NCI-H345 (cell line): ENCODE results near the gene IL4I1.
A peak's percentile ranks its signal among the peaks of the same experiment; 100 is the strongest.

Source experiments
- DNase-seq: peaks from one replicate; lab custom pipeline; 2025; lab: John Stamatoyannopoulos, UW

Gene IL4I1

DNA sequence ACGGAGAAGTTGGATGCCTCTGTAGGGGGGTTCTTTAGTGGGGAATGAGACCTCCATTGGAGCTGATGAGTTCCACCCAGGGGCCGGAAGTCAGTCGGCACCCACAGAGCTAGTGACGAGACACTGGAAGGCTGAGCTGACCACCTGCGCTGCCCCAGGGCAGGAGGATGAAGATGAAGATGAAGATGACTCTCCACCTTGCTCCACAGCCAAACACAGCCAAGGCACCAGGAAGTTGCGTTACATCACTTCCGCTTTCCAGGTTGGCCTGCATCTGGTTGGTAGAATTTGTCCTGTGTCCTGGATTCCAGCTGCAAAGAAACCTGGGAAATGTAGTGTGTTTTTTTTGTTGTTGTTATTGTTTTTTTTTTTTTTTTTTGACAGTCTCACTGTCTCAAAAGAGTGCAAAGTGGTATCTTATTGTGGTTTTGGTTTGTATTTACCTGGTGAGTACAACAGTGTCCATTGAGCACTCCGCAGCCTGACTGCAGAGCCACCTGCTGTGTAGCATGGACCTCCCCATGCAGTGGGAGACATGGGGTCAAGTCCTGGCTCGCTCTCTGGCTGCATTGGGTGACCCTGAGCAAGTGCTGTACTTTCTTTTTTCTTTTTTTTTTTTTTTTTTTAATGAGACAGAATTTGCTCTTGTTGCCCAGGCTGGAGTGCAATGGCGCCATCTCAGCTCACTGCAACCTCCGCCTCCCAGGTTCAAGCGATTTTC is 17.3 kb downstream of the IL4I1 start:
- DNase-seq, result no peak

DNA sequence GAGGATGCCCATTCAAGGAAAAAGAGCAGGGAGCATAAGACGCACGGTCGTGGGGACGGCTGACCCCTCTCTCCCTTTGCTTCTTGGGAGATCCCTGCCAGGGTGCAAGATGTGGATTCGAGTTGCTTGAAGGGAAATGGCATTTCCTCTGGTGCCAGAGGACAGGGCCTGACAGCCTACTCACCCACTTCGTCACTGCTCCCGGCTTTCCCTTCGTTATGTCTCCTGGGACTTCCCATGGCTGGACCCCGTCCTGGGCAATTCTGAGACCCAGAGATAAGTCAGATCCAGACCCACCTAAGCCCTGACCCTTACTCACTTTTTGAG is 18.0 kb downstream of the IL4I1 start:
- no peak for DNase-seq

DNA sequence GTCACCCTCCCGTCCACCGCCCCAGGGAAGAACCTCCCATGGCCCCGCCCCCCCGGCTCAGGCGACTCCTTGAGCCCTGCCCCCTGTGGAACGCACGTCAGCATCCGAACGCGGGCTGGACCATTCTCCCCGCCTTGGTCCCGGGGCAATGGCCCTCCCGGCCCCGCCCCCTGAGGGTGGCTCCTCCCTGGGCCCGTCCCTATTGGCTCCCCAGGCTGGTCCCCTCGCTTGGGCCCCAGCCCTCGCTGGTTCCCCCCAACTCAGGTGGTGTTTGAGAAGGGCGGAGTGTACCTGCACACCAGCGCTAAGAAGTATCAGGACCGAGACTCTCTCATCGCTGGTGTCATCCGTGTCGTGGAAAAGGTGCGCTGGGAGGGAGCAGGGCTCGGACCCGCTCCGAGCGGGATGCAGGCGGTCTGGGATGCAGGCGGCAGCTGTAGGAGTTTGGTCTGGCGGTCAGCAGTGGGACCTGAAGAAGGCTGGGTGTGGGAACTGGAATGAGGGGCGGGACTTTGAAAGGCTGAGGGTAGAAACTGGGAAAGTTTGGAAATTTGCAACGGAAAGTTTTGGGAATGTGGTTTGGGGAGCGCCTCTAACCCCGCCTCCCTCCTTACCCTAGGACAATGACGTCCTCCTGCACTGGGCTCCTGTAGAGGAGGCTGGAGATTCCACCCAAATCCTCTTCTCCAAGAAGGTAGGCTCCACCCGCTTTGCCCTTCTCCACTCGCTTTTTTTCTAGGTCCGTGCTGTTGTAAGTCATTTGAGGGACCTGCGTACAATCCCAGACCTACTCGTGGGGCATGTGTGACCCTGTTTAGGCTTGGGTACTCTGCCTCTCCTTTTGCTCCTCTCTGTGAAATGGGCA is 18.6 kb downstream of the IL4I1 start:
- peak; percentile 92 for DNase-seq

DNA sequence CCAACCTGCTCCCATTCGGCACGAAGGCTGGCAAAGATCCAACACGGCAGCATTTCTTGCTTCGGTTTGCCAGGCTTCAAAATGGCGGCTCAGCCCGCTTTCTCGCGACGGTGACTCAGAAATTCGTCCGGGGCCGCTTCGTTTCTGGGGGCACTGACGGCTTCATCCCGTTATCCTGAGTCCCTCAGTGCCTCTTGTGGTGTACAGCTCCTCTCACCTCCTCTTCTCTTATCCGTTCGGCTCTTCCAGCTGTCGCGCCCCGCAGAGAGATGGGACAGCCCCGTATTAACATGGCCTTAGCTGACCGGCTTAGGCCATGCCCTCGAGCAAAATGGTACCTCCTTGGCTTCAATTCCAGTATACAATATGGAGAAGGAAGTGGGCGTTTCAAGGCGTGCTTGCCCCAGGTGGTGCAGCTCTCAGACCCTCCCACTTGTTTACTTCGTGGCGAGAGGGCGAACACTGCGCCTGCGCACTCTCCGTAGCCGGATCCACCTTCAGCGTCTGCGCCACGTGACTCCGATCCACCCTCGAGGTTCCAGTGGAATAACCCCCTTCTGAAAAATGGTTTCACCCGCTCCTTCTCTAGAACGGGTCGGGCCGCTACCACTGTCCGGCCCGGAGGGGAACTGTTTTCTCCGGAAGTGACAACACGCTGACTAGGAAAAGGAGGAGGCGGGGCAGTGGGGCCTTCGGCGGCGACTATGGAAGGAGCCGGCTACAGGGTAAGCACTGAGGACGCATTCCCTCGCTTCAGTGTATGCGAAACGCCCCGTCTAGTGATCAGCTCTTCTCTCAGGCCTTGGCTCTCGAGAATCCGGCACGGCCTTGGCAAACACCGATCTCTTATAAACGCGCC is 19.4 kb downstream of the IL4I1 start, which contains the start of the genes AKT1S1 and TBC1D17:
Gene AKT1S1, minus strand, starts transcription at position 336 of the 859 bp plus-strand sequence. CDS start 4,060 bp downstream, outside the sequence.
Gene TBC1D17, plus strand, starts transcription at position 683 of the 859 bp plus-strand sequence. Its CDS starts 22 bp downstream, at position 705.
- peak; percentile 99 for DNase-seq

DNA sequence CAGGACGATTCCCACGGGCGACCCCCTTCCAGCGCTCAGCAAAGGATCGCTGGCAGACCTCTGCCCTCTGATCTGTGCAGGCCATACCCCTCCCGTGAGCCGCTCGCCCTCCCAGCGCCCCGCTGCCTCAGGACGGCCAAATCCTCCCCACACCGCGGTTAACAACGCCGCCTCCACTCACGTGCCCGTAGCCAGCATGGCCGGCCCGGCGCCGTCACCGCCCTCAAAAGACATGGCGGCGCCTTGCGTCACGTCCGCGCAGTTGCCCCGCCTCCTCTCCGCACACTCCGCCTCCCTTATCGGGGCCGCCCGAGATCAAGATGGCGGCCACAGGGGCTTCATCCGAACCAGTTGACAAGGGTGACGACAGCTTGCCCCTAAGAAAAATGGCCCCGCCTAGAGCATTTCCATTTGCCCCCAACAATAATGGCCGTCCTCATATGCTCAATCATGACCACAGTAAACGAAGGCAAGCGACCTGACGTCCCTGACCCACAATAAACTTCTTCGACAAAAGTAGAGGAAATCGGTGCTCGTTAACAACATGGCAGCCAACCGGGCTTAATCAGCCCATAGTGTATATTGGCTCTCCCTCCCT is 20.2 kb downstream of the IL4I1 start:
- DNase-seq, result peak; percentile 95

DNA sequence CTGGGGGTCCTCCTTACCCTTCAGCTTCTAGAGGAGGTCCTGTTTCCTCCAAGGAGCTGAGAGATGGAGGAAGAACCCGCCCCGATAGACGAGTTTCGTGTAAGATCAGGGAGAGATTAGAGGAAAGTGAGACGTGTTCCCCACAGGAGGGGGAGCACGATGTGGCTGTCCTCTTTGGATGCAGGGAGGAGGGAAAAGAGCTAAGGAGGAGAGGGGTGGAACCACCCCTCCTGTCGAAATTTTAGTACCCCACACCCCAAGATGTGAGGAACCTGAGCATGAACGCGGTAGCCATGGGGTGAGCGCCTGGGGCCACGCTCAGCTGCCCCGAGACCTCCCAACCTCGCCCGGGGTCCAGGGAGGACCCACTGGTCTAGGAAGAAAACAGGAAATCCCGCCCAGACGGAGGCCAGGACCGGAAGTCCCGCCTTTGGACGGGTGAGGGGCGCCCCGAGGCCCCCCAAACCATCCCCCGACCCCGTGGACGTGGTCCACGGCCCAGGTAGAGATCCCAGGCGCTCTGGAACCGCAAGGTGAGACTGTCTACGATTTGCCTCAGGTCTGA is 20.7 kb downstream of the IL4I1 start:
- DNase-seq, result peak; percentile 32

DNA sequence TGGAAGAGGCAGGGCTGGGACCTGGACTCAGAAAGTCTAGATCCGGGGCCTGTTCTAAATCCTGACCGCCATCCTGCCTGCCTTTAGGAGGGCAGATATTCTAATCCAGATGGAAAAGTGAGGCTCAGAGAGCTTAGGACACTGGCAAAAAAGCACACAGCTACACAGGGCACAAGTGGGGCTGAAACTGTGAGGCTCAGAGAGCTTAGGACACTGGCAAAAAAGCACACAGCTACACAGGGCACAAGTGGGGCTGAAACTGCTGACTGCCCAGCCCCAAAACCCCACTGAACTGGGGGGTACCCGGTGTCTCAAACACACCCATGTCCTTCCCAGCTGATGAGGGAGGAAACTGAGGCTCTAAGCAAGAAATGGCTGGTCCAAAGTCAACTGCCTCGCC is 21.5 kb downstream of the IL4I1 start:
- no peak for DNase-seq

DNA sequence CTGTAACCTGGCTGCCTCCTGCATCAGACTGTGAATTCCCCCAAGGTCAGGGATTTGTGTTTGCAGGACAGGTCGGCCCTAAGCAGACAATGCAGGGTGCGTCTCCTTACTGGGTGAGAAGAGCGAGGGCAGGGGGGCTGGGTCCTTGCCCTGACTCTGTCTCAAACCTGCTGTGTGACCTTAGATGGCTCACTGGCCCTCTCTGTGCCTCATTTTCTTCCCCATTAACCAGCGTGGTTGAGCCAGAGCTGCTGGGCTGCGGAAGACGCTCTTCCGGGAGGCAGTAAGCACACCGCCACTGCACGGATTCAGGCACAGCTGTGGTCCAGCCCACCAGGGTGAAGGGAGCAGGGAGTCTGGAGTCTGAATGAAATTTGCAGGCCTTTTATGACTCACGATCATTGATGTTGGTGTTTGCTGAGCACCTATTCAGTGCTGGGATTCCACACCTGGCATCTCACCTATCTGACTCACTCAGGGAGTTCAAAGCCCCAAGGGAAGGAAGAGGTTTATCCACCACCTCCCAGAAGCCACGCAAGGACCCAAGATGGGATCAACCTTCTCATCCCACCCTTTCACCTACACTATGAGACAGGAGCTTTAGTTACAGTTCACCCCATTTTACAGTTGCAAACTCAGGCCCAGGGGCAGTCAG is 22.1 kb downstream of the IL4I1 start:
- no peak for DNase-seq

DNA sequence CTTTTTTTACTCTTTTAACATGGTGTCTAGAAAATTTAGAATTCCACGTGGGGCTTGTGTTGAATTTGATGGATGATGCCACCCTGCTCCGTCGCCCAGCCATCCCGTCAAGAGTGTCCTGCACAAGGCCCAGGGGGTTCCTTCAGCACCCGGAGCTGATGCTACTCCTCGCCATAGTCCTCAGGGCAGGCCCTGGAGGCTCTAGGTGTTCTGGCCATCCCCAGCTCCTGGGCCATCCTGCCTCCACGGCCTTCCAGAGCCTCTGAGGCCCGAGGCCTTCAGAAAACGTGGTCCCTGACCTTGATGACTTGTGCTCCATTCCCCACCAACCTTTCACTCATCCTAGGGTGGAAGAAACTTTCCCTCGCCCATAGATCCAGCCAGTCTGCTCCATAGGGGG is 22.9 kb downstream of the IL4I1 start:
- DNase-seq, result no peak

DNA sequence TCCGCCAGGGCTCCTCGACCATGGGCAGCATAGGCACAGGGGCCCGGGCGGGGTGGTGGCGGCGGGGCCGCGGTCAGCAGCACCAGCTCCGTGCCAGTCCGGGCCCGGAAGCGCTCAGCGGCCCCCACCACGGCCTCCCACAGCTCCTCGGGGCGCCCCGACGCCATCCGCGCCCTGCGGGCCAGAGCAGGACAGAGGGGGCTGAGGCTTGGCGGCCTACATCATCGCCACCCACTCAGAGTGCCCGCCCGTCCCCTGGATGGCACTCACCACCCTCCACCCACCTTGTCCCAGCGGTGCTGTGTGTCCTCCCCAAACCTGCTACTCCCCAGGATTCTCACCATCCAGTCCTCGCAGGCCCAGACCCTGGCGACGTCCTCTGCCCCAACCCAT is 23.6 kb downstream of the IL4I1 start:
- no peak for DNase-seq

DNA sequence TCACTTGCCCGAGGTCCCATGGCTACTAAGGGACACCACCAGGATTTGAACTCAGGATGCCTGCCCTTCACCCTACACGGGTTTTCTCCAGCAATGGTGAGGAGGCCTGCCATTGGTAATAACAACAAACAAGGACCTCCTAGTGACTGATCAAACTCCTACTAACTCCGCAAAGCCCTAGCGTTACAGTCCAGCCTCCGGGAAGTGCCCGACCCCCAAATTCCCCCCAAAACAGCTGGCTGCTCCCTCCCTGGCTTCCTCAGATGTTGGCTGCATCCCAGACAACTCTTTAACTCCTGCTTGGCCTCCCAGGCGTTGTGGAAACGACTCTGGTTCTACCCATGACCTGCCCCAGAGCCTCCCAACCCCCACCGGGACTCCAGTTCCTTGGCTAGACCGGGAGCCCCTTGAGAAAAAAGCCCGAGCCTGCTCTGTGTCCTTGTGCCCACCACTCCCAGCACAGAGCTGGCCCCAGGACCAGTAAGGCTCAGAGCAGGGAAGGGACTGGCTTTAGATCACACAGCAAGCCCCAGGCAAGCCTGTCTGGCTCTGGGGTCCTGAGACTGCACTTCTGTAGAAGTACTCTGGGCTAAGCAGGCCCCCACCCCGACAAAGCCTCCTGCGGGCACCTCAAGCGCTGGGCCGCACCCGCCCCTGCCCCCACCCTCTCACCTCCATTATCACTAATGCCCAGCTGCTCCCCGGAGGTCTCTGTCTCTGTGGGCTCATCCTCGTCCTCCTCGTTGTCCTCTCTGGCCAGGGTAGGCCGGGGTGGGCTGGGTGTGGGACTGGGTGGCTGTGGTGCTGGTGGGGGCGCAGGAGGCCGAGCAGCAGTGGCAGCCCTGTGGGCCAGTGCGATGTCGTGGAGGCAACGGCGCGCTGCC is 24.2 kb downstream of the IL4I1 start:
- DNase-seq, result no peak

DNA sequence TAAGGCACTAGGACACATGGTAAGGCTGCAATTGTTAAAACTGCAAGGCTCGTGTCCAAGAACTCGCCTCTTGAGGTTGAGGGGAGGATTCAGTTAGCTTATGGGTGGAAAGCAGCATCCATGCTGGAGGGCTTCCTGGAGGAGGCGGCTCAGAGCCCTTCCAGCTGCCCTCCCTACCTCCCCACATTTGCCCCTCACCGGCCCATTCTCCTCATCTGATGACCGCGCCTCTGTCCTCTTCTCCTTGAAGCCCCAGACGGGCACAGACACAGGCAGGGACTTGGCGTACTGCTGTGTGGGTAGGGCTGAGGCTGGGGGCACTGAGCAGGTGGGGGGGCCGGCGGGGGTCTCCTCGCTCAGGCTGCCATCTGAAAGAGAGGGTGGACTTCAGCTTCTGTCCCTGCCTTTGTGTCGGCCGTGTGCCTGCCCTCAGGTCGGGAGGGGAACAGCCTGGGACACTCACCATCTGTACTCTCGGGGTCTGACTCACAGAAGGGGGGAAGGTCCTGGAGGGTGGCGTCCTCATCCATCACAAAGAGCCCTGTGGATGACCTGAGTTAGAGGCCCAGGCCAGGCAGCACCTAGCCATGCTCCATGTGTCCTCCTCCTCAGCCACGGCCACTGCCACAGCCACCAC is 25.2 kb downstream of the IL4I1 start:
- DNase-seq, result no peak

DNA sequence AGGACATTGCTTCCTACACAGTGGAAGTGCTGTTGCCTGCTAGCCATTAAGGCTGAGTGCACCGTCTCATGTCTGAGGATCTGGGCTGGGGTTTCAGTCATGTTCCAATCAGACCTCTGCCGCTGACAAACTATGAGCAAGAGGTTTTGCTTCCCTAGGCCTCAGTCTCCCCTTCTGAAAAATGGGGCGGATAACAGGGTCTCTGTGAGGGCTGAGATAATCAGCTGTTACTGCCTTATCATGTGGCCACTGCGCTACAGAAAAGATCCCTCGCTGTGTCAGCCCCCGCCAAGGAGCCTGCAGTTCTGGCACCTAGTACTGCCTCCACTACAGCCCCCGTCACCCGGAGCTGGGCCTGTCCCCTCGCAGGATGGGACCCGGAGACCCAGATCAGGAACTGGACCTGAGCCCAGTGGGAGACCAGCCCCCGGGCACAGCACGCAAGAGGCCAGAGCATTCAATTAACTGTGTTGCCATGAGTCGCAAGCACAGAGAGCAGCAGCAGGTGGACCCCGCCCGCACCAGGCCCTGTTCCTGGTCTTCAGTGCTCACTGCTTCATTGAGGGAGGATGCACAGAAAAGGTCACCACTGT is 26.3 kb downstream of the IL4I1 start:
- DNase-seq, result no peak

DNA sequence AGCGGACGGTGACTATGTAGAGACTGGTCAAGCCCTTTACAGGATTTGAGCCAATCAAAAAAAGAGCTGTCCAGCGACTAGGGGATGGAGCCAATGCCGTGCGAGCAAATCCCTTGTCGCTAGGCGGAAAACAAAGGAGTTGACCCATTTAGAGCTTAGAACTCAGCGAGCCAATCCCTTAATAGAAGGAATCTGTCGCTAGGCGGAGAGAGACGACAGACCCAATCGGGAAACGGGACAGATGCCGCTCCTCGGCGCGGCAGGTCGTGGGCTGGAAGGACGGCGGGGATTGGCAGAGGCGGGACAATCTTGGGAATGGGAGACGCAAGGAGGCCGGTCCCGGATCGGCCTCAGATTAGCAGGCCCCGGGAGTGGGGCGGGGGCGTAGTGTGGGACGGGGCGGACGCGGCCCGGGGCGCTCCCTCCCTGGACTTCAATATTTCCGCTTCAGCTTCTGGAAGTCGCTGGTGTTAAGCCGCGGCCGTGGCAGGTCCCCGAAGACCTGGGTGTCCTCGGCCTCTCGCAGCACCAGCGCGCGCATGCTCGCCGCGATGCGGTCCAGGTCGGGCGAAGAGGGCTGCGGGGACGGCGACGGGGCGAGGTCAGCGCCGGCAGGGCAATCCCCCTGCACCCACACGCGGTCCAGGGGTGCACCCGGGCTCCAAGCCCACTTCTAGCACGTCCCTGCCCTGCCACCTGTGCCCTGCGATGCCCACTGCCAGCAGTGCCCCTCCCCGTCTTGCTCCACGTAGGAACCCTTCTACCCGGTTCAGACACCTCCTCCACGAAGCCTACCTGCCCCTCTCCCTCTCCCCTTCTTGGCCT is 27.0 kb downstream of the IL4I1 start:
- peak; percentile 98 for DNase-seq

DNA sequence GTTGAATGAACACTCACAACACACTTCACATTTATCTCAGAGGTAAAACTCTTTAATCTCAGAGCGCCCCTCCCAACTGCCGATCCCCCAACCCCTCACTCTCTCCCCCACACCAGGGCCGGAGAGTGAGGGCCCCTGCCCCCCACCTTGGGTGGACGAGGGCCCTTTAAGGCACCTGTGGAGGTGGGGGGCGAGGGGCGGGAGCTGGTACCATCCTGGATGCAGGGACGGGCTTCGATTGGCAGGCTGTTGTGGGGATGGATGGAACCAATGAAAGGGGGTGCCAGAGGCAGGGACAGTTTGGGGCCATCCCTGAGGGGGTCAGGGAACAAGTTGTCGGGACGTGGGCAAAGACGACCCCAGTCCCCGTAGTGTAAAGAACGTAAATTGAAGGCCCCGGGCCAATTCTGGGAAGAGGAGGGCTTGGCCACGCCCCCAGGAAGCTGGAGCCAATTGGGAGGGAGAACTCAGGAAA is 27.6 kb downstream of the IL4I1 start:
- peak; percentile 80 for DNase-seq

DNA sequence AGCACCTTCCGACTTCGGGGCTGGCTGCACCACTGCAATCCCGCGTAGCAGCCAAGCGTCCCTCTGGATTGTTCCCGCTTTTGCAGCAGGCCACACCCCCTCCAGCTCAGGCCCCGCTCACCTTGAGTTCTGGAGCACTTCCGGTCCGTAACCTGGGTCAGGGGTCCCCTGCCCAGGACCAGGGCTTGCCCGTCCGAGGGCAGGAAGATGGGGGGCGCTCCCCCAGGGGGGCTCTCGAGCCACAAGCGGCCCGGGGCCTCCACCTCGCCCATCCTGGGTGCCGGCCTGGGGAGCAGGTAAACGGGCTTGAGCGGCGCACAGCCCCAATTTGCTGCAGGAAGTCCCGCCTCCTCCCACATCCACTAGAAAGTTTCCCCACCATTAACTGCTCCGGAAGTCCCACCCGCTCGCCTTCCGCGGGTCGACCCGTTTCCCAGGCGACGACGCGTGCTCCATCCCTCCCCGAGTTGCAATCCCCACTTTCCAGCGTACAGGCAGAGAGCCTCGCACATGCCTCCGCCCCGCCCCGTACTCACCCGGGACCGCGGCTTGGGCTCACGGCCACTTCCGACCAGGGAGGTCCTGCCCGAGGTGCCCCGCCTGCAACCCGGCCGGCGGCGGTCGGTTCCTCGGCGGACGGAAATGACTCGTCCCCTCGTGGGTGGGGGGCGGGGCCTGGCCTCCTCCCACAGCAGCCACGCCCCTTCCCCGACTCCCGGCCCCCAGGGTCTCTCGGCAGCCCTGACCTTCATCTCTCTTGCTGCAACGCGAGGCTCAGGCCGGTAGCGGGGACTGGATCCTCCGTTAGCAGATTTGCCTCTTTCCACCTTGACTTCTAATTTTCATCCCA is 29.5 kb downstream of the IL4I1 start, which contains the start of gene PNKP:
Gene PNKP, minus strand, starts transcription at position 644 of the 850 bp plus-strand sequence. Its CDS starts 372 bp downstream, at position 272.
- peak; percentile 89 for DNase-seq

DNA sequence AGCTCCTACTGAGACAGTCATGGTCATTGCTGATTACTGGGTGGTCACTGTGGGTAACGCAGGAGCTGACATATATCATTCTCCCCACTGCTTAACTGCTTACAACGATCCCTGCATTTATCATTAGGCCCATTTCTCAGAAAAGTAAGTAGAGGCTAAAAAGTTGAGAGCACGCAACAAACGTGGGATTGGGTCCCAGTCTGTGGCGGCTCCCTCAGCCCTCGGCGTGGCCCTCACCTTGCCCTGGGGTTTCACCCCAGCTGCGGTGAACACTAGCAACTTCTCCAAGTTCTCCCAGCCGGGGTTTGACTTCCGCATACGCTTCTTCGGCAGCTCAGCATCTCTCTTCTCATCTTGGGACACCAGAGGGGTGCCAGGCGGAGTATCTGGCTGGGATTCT is 31.8 kb downstream of the IL4I1 start:
- no peak for DNase-seq
